ENCODE measurements around the gene LRCH1. TPM values are rescaled to one million over a fixed set of nuclear protein-coding genes. Genes with fewer than 3 reads are reported as not detected.

LRCH1 gene
- total and polyA plus RNA-seq, 4 donors = 2.6 to 6.6 (median 3.4) TPM

DNA sequence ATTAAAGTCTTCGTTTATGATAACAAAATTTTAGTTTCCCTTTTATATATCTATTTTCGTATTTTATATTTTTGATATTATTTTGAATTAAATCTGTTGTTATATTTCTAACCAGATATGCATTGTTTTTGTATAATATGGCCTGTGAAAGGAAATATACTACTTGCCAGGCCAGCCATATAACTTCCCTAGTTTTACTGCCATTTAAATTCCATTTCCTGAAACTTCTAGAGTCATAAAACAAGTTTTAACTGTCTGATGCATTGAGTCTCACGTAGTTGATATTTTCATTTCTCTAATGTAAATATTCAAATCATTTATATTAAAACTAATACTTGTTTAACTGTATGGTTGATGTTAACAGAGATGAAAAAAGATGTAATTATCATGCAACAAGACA lies 230.5 kb downstream of the LRCH1 start:
- Histone ChIP-seq H3K9me3 (ENCODE audit: control insufficient read depth in 4 of 4, low read length in 3 of 4) (no peaks in the 10 kb centered on the region), H3K9ac (ENCODE audit: low read depth in 1 of 2, low read length in 2 of 2) (no peak overlapping the region), H3K27me3 (ENCODE audit: control insufficient read depth in 4 of 4, insufficient read depth in 4 of 4, low read length in 3 of 4) (no peaks in the 10 kb centered on the region), H3K27ac (ENCODE audit: low read depth in 1 of 2, low read length in 2 of 2) (no peak overlapping the region), H3K4me3 (ENCODE audit: low read depth in 1 of 3, low read length in 3 of 3) (no peak overlapping the region), H3K4me1 (ENCODE audit: control insufficient read depth in 4 of 4, insufficient read depth in 4 of 4, low read length in 3 of 4) (no peaks in the 10 kb centered on the region), H3K36me3 (ENCODE audit: control insufficient read depth in 4 of 4, insufficient read depth in 3 of 4, low read depth in 1 of 4, low read length in 3 of 4) (peaks cover 2 to 68% (median 58%) of the 10 kb centered on the region in 4 donors)
- WGBS = 92% methylated on average over 3 of the region's 3 CpGs
- no peak for DNase-seq (ENCODE audit: low spot score)
- TF ChIP-seq, protein P1, sequence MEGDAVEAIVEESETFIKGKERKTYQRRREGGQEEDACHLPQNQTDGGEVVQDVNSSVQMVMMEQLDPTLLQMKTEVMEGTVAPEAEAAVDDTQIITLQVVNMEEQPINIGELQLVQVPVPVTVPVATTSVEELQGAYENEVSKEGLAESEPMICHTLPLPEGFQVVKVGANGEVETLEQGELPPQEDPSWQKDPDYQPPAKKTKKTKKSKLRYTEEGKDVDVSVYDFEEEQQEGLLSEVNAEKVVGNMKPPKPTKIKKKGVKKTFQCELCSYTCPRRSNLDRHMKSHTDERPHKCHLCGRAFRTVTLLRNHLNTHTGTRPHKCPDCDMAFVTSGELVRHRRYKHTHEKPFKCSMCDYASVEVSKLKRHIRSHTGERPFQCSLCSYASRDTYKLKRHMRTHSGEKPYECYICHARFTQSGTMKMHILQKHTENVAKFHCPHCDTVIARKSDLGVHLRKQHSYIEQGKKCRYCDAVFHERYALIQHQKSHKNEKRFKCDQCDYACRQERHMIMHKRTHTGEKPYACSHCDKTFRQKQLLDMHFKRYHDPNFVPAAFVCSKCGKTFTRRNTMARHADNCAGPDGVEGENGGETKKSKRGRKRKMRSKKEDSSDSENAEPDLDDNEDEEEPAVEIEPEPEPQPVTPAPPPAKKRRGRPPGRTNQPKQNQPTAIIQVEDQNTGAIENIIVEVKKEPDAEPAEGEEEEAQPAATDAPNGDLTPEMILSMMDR (IDR thresholded peaks at IDR 0.05; ENCODE audit: low read depth, low read length, missing input control) = no peak
- TF ChIP-seq, protein P2, sequence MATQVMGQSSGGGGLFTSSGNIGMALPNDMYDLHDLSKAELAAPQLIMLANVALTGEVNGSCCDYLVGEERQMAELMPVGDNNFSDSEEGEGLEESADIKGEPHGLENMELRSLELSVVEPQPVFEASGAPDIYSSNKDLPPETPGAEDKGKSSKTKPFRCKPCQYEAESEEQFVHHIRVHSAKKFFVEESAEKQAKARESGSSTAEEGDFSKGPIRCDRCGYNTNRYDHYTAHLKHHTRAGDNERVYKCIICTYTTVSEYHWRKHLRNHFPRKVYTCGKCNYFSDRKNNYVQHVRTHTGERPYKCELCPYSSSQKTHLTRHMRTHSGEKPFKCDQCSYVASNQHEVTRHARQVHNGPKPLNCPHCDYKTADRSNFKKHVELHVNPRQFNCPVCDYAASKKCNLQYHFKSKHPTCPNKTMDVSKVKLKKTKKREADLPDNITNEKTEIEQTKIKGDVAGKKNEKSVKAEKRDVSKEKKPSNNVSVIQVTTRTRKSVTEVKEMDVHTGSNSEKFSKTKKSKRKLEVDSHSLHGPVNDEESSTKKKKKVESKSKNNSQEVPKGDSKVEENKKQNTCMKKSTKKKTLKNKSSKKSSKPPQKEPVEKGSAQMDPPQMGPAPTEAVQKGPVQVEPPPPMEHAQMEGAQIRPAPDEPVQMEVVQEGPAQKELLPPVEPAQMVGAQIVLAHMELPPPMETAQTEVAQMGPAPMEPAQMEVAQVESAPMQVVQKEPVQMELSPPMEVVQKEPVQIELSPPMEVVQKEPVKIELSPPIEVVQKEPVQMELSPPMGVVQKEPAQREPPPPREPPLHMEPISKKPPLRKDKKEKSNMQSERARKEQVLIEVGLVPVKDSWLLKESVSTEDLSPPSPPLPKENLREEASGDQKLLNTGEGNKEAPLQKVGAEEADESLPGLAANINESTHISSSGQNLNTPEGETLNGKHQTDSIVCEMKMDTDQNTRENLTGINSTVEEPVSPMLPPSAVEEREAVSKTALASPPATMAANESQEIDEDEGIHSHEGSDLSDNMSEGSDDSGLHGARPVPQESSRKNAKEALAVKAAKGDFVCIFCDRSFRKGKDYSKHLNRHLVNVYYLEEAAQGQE (IDR thresholded peaks at IDR 0.05) = no peak

DNA sequence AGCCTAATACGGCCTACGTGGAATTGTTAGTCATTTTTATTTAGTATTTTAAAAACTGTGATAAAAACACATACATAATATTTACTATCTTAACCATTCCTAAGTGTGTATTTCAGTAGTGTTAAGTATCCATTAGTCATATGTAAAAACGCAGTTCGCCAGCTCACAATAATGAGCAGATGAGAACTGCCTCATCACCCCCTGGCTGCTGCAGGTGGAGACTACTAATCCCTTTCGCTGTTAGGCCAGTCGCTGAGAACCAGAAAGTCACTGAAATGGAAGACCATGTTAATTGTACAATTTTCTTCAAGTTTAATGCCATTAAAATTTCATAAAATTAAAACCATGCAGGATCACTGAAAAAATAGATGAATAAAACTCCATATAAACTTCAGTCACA lies 242.4 kb downstream of the LRCH1 start:
- 95% methylated on average over 6 of the region's 6 CpGs for WGBS
- no peak for TF ChIP-seq YY1 (IDR thresholded peaks at IDR 0.05)
- TF ChIP-seq, protein P3, sequence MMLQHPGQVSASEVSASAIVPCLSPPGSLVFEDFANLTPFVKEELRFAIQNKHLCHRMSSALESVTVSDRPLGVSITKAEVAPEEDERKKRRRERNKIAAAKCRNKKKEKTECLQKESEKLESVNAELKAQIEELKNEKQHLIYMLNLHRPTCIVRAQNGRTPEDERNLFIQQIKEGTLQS (IDR thresholded peaks at IDR 0.05) = no peak
- no peak for TF ChIP-seq NR2F2 (IDR thresholded peaks at IDR 0.05)
- TF ChIP-seq, protein P4, sequence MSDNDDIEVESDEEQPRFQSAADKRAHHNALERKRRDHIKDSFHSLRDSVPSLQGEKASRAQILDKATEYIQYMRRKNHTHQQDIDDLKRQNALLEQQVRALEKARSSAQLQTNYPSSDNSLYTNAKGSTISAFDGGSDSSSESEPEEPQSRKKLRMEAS (IDR thresholded peaks at IDR 0.05) = no peak
- no peak for TF ChIP-seq SP1 (IDR thresholded peaks at IDR 0.05)
- no peak for TF ChIP-seq FOXA1 (IDR thresholded peaks at IDR 0.05)
- TF ChIP-seq HNF4G (IDR thresholded peaks at IDR 0.05) = no peak
- Histone ChIP-seq H3K4me3 (ENCODE audit: low read depth in 1 of 3, low read length in 3 of 3) (no peak overlapping the region), H3K36me3 (ENCODE audit: control insufficient read depth in 4 of 4, insufficient read depth in 3 of 4, low read depth in 1 of 4, low read length in 3 of 4) (peaks cover 1 to 11% (median 8%) of the 10 kb centered on the region in 4 donors), H3K9ac (ENCODE audit: low read depth in 1 of 2, low read length in 2 of 2) (no peak overlapping the region), H3K4me1 (ENCODE audit: control insufficient read depth in 4 of 4, insufficient read depth in 4 of 4, low read length in 3 of 4) (peaks cover 8 to 52% (median 32%) of the 10 kb centered on the region in 4 donors), H3K27me3 (ENCODE audit: control insufficient read depth in 4 of 4, insufficient read depth in 4 of 4, low read length in 3 of 4) (no peaks in the 10 kb centered on the region), H3K9me3 (ENCODE audit: control insufficient read depth in 4 of 4, low read length in 3 of 4) (no peaks in the 10 kb centered on the region), H3K27ac (ENCODE audit: low read depth in 1 of 2, low read length in 2 of 2) (no peak overlapping the region)
- DNase-seq (ENCODE audit: low spot score) = no peak

DNA sequence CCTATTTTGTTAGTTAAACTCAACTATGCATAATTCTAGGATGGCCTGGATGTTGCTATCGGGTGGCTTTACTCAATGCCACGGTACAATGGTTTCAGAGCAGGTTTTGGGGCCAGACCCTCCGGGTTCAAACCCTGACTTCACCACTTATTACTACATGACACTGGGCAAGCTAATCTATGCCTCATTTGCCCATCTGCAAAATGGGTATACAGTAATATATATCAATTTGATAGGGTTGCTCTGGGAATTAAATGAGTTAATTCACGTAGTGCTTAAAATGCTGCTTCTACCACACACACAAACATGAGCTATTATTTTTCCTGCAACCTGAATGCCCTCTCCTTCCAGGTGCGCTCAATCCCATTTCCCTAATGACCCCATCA lies 243.2 kb downstream of the LRCH1 start:
- Histone ChIP-seq H3K4me3 (ENCODE audit: low read depth in 1 of 3, low read length in 3 of 3) (peak overlapping the region; percentile 62 to 99 (median 91)), H3K9ac (ENCODE audit: low read depth in 1 of 2, low read length in 2 of 2) (peak overlapping the region; percentile 31 to 84), H3K27me3 (ENCODE audit: control insufficient read depth in 4 of 4, insufficient read depth in 4 of 4, low read length in 3 of 4) (no peaks in the 10 kb centered on the region), H3K36me3 (ENCODE audit: control insufficient read depth in 4 of 4, insufficient read depth in 3 of 4, low read depth in 1 of 4, low read length in 3 of 4) (peaks cover 0 to 3% (median 2%) of the 10 kb centered on the region in 4 donors), H3K9me3 (ENCODE audit: control insufficient read depth in 4 of 4, low read length in 3 of 4) (no peaks in the 10 kb centered on the region), H3K27ac (ENCODE audit: low read depth in 1 of 2, low read length in 2 of 2) (peak overlapping the region; percentile 81 to 93), H3K4me1 (ENCODE audit: control insufficient read depth in 4 of 4, insufficient read depth in 4 of 4, low read length in 3 of 4) (peaks cover 8 to 59% (median 35%) of the 10 kb centered on the region in 4 donors)
- 57% methylated on average over 5 of the region's 5 CpGs for WGBS
- DNase-seq (ENCODE audit: low spot score) = no peak
- TF ChIP-seq, protein P3 (IDR thresholded peaks at IDR 0.05) = no peak
- TF ChIP-seq, protein P1 (IDR thresholded peaks at IDR 0.05; ENCODE audit: low read depth, low read length, missing input control) = no peak
- TF ChIP-seq HNF4G (IDR thresholded peaks at IDR 0.05) = no peak
- no peak for TF ChIP-seq HNF4A (conservative IDR thresholded peaks at IDR 0.05)
- TF ChIP-seq TAF1 (conservative IDR thresholded peaks at IDR 0.05) = no peak
- TF ChIP-seq RAD21 (IDR thresholded peaks at IDR 0.05) = no peak
- TF ChIP-seq FOXA1 (IDR thresholded peaks at IDR 0.05) = no peak
- TF ChIP-seq GABPA (IDR thresholded peaks at IDR 0.05 in 1 of 2, conservative IDR thresholded peaks at IDR 0.05 in 1 of 2) = no peak
- TF ChIP-seq FOXA2 (IDR thresholded peaks at IDR 0.05) = no peak
- TF ChIP-seq, protein P2 (IDR thresholded peaks at IDR 0.05) = no peak
- no peak for TF ChIP-seq SP1 (IDR thresholded peaks at IDR 0.05)
- no peak for TF ChIP-seq NR2F2 (IDR thresholded peaks at IDR 0.05)
